ENCODE data around the gene IGSF1.

GRCh38 chrX:131264665-131265064 lies 24.4 kb downstream of the IGSF1 start:
- TF ChIP-seq POLR2A (IDR thresholded peaks at IDR 0.05; ENCODE audit: low read depth, low read length) (no peak), POLR2AphosphoS5 (IDR thresholded peaks at IDR 0.05; ENCODE audit: low read depth, low read length) (no peak)
